ENCODE data around the gene CAV2. TPM values are rescaled to one million over a fixed set of nuclear protein-coding genes. Genes with fewer than 3 reads are reported as not detected.

The CAV2 gene
- total and polyA plus RNA-seq, 10 donors = 15.5 to 107 (median 72.7) TPM

DNA sequence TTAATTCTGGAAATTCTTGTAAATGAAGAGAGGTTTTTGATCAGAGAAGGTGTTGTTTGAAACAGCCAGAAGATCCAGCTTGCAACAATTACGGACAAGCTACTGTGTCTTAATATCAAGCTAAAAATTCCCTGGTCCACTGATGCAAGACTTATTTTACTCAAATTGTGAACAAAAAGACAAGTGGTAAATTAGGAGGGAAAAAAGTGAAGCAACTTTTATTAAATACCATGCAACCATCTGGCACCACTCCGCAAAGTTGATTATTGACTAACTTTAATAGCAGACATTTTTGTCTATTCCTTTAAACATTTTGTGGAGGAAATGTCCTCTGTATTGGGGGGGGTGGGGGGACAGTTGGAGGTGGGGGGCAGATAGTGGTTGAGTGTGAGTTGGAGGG, 5.1 kb upstream of the CAV2 start:
- H3K27ac ChIP-seq = no peak overlapping the region
- H3K36me3 ChIP-seq = no peaks in the 10 kb centered on the region
- 62 to 93% (median 87%) methylated on average over 2 of the region's 2 CpGs for WGBS, 5 donors
- intact Hi-C loops (cut with DNase I; ENCODE audit: low total_unique reads) = no loop called here
- peaks cover 0 to 26% (median under 1%) of the 10 kb centered on the region in 7 donors for H3K27me3 ChIP-seq (replicated peaks in 1 of 7)
- peaks cover 0 to 7% (median 4%) of the 10 kb centered on the region in 6 donors for H3K4me1 ChIP-seq
- DNase-seq = no peak
- TF ChIP-seq POLR2A (IDR thresholded peaks at IDR 0.05) = no peak
- TF ChIP-seq, protein P1, sequence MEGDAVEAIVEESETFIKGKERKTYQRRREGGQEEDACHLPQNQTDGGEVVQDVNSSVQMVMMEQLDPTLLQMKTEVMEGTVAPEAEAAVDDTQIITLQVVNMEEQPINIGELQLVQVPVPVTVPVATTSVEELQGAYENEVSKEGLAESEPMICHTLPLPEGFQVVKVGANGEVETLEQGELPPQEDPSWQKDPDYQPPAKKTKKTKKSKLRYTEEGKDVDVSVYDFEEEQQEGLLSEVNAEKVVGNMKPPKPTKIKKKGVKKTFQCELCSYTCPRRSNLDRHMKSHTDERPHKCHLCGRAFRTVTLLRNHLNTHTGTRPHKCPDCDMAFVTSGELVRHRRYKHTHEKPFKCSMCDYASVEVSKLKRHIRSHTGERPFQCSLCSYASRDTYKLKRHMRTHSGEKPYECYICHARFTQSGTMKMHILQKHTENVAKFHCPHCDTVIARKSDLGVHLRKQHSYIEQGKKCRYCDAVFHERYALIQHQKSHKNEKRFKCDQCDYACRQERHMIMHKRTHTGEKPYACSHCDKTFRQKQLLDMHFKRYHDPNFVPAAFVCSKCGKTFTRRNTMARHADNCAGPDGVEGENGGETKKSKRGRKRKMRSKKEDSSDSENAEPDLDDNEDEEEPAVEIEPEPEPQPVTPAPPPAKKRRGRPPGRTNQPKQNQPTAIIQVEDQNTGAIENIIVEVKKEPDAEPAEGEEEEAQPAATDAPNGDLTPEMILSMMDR (IDR thresholded peaks at IDR 0.05 in 8 of 11, conservative IDR thresholded peaks at IDR 0.05 in 3 of 11) = no peak
- TF ChIP-seq POLR2AphosphoS5 (IDR thresholded peaks at IDR 0.05) = no peak
- no peak overlapping the region for H3K4me3 ChIP-seq
- no peaks in the 10 kb centered on the region for H3K9me3 ChIP-seq

DNA sequence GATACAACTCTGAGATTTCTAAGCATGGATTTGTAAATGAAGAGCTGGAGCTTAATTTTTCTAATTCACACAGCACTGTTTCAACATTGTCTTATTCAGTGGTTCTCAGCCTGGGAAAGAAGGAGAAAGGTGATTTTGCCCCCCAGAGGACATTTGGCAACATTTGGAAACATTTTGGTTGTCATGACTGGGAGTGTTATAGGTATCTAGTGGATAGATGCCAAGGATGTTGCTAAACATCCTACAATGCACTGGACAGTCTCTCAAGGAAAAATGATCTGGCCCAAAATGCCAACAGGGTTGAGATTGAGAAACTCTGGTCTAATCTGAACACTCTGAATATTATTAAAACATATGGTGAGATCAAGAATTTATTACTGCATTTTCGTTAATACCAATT, 3.8 kb upstream of the CAV2 start:
- intact Hi-C loops (cut with DNase I; ENCODE audit: low total_unique reads) = no loop called here
- TF ChIP-seq, protein P1 (IDR thresholded peaks at IDR 0.05 in 8 of 11, conservative IDR thresholded peaks at IDR 0.05 in 3 of 11) = no peak
- TF ChIP-seq POLR2AphosphoS5 (IDR thresholded peaks at IDR 0.05) (no peak), POLR2A (IDR thresholded peaks at IDR 0.05) (no peak)
- no peak overlapping the region for H3K4me3 ChIP-seq
- peaks cover 0 to 19% (median 15%) of the 10 kb centered on the region in 6 donors for H3K4me1 ChIP-seq
- DNase-seq = no peak
- H3K9me3 ChIP-seq = no peaks in the 10 kb centered on the region
- 75 to 95% (median 88%) methylated on average over 1 of the region's 1 CpG for WGBS, 5 donors
- H3K36me3 ChIP-seq = no peaks in the 10 kb centered on the region
- peaks cover 0 to 39% (median 13%) of the 10 kb centered on the region in 7 donors for H3K27me3 ChIP-seq (replicated peaks in 1 of 7)
- H3K27ac ChIP-seq = no peak overlapping the region

DNA sequence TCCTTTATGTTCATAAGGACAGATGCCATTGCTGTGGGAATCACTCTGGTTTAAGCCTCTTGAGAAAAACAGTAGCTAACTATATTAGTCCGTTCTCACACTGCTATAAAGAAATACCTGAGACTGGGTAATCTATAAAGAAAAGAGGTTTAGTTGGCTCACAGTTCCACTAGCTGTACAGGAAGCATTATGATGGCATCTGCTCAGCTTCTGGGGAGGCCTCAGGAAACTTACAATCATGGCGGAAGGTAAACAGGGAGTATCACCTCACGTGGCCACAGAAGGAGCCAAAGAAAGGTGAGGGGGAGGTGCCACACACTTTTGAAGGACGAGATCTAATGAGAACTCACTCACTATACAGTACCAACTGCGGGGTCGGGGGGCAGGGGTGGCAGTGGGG, 2.9 kb upstream of the CAV2 start:
- DNase-seq = no peak
- H3K36me3 ChIP-seq = no peaks in the 10 kb centered on the region
- peaks cover 0 to 25% (median 15%) of the 10 kb centered on the region in 6 donors for H3K4me1 ChIP-seq
- H3K27me3 ChIP-seq (replicated peaks in 1 of 7) = peaks cover 0 to 47% (median 16%) of the 10 kb centered on the region in 7 donors
- no peaks in the 10 kb centered on the region for H3K9me3 ChIP-seq
- intact Hi-C loops (cut with DNase I; ENCODE audit: low total_unique reads) = no loop called here
- TF ChIP-seq POLR2A (IDR thresholded peaks at IDR 0.05) (no peak), POLR2AphosphoS5 (IDR thresholded peaks at IDR 0.05) (no peak)
- TF ChIP-seq, protein P1 (IDR thresholded peaks at IDR 0.05 in 8 of 11, conservative IDR thresholded peaks at IDR 0.05 in 3 of 11) = no peak
- 90 to 97% (median 96%) methylated on average over 6 of the region's 6 CpGs for WGBS, 5 donors
- no peak overlapping the region for H3K27ac ChIP-seq
- H3K4me3 ChIP-seq = no peak overlapping the region

DNA sequence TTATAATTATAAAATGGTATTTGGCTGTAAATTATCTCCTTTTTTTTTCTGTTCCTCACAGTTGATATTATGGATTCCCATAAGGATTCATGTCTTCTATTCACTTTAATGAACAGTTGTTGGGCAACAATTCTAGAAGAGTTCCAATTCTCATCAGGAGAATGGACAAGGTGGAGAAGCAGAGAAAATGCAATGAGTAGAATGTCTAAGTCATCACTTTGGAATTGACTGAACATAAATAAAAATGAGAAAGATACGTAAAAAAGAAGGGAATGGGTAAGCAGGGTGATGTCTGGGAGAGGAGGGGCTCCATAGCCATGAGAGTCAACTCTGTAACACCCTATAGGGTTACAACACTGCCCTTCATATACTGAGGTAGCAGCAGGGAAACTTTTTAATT, 1.8 kb upstream of the CAV2 start:
- Histone ChIP-seq H3K27ac (no peak overlapping the region), H3K9me3 (no peaks in the 10 kb centered on the region), H3K4me1 (peaks cover 0 to 25% (median 15%) of the 10 kb centered on the region in 6 donors), H3K36me3 (no peaks in the 10 kb centered on the region), H3K27me3 (replicated peaks in 1 of 7) (peaks cover 0 to 54% (median 16%) of the 10 kb centered on the region in 7 donors), H3K4me3 (no peak overlapping the region)
- intact Hi-C loops (cut with DNase I; ENCODE audit: low total_unique reads) = no loop called here
- TF ChIP-seq POLR2A (IDR thresholded peaks at IDR 0.05) (no peak), POLR2AphosphoS5 (IDR thresholded peaks at IDR 0.05) (no peak)
- TF ChIP-seq, protein P1 (IDR thresholded peaks at IDR 0.05 in 8 of 11, conservative IDR thresholded peaks at IDR 0.05 in 3 of 11) = no peak
- 85 to 97% (median 92%) methylated on average over 1 of the region's 1 CpG for WGBS, 5 donors
- no peak for DNase-seq

Measured in spleen (tissue), 11 donors.